CD4-positive, alpha-beta memory T cell (primary cell): ENCODE results near the gene DDI1. TPM values are rescaled to one million over a fixed set of nuclear protein-coding genes. Genes with fewer than 3 reads are reported as not detected.

Source experiments
- CTCF ChIA-PET: fragments of 350-600 bp; sonication (Branson Sonifier 250); formaldehyde crosslinking; loops from one replicate; lab custom pipeline; 2021; ENCODE audit warnings: inconsistent platforms; ENCODE audit not compliant: partially characterized antibody; lab: Charles Lee
- POLR2A ChIA-PET: fragments of 350-600 bp; sonication (Branson Sonifier 250); formaldehyde crosslinking; loops from one replicate; lab custom pipeline; 2021; ENCODE audit not compliant: partially characterized antibody; lab: Charles Lee
- DNase-seq, 5 donors: peaks; one replicate each; pipeline versions ENCODE4 v3.0.0 to v3.0.0-alpha.2; 2020 to 2022; ENCODE audit warnings: mixed read lengths in 1 of 5
- H3K27ac ChIP-seq: one replicate; pipeline ENCODE4 v1.7.0; 2013; ENCODE audit warnings: low read depth, low read length
- H3K27me3 ChIP-seq: 2 replicates; pipeline ENCODE4 v1.7.0; 2013; ENCODE audit warnings: mild to moderate bottlenecking, low read length, moderate library complexity; ENCODE audit not compliant: insufficient read depth
- H3K36me3 ChIP-seq: 2 replicates; pipeline ENCODE4 v1.7.0; 2013; ENCODE audit warnings: mild to moderate bottlenecking, low read length, moderate library complexity; ENCODE audit not compliant: insufficient read depth
- H3K4me1 ChIP-seq: 2 replicates; pipeline ENCODE4 v1.7.0; 2013; ENCODE audit warnings: mild to moderate bottlenecking, low read length, moderate library complexity; ENCODE audit not compliant: insufficient read depth
- H3K4me3 ChIP-seq, 2 donors: one replicate each; pipeline ENCODE4 v1.7.0; 2013; ENCODE audit warnings: low read length in 2 of 2, mild to moderate bottlenecking in 1 of 2
- H3K9me3 ChIP-seq, 2 donors: one replicate each; pipeline ENCODE4 v1.7.0; 2013; ENCODE audit warnings: low read length in 2 of 2, control low read depth in 1 of 2; ENCODE audit not compliant: control insufficient read depth in 1 of 2
- H3K27ac Mint-ChIP-seq, 7 donors: one replicate each; pipeline ENCODE4 v1.8.0; 2020 to 2021; ENCODE audit warnings: mixed read lengths in 7 of 7, mild to moderate bottlenecking in 6 of 7, inconsistent platforms in 3 of 7, moderate library complexity in 3 of 7
- H3K27me3 Mint-ChIP-seq, 2 donors: one replicate each; pipeline ENCODE4 v1.8.0; 2020 to 2021; ENCODE audit warnings: mixed read lengths in 2 of 2
- H3K36me3 Mint-ChIP-seq, 2 donors: one replicate each; pipeline ENCODE4 v1.8.0; 2020 to 2021; ENCODE audit warnings: mixed read lengths in 2 of 2, inconsistent platforms in 1 of 2, mild to moderate bottlenecking in 1 of 2
- H3K4me1 Mint-ChIP-seq, 4 donors: one replicate each; pipeline ENCODE4 v1.8.0; 2020 to 2021; ENCODE audit warnings: mixed read lengths in 4 of 4, mild to moderate bottlenecking in 1 of 4
- H3K4me3 Mint-ChIP-seq, 8 donors: one replicate each; pipeline ENCODE4 v1.8.0; 2020 to 2021; ENCODE audit warnings: mixed read lengths in 8 of 8, mild to moderate bottlenecking in 7 of 8, moderate library complexity in 6 of 8, inconsistent platforms in 3 of 8
- H3K9me3 Mint-ChIP-seq, 8 donors: one replicate each; pipeline ENCODE4 v1.8.0; 2020 to 2021; ENCODE audit warnings: mixed read lengths in 8 of 8, mild to moderate bottlenecking in 5 of 8, inconsistent platforms in 3 of 8, moderate library complexity in 1 of 8
- intact Hi-C: fragments of 100-400 bp; cut with micrococcal nuclease; formaldehyde crosslinking; loops from one replicate; pipeline ENCODE4 v1.15.1; 2023
- polyA plus RNA-seq, 2 donors: library from polyadenylated mRNA; unstranded; fragments of 300-500 nt; fragmentation: Illumina TruSeq; gene quantifications; one replicate each; pipeline ENCODE4 v1.2.3, GENCODE V29; 2021
- total RNA-seq, 2 experiments: library from RNA; stranded (reverse); gene quantifications; one replicate each; pipeline ENCODE4 v1.2.3, GENCODE V29; 2021

Gene DDI1
- total RNA-seq, result not detected
- polyA plus RNA-seq, result not detected

GRCh38 chr11:104036588-104036987 lies at the start of gene DDI1:
TSS of gene DDI1 (plus strand) at chr11:104036640. CDS start at chr11:104036823, 183 bp downstream.
- Histone ChIP-seq H3K27me3 (no peaks in the 10 kb centered on the region), H3K9me3 (no peaks in the 10 kb centered on the region), H3K4me1 (no peaks in the 10 kb centered on the region), H3K4me3 (no peak within 1 kb of the TSS), H3K27ac (no peak within 1 kb of the TSS), H3K36me3 (no peaks in the 10 kb centered on the region)
- no peak within 1 kb of the TSS for H3K4me3 Mint-ChIP-seq
- no peaks in the 10 kb centered on the region for H3K27me3 Mint-ChIP-seq
- no peaks in the 10 kb centered on the region for H3K4me1 Mint-ChIP-seq
- ChIA-PET CTCF (no interaction called here), POLR2A (no interaction called here)
- no peak for DNase-seq
- H3K9me3 Mint-ChIP-seq, result peaks cover 0 to 9% (median 1%) of the 10 kb centered on the region in 8 donors
- no peak within 1 kb of the TSS for H3K27ac Mint-ChIP-seq
- no peaks in the 10 kb centered on the region for H3K36me3 Mint-ChIP-seq
- intact Hi-C loops, result no loop called here

- H3K9me3 ChIP-seq, result no peaks in the 10 kb centered on the region
- H3K27ac ChIP-seq, result no peak overlapping the region
- H3K36me3 ChIP-seq, result no peaks in the 10 kb centered on the region
- Mint-ChIP-seq H3K9me3 (peaks cover 0 to 2% (median 0%) of the 10 kb centered on the region in 8 donors), H3K4me1 (no peaks in the 10 kb centered on the region), H3K36me3 (no peaks in the 10 kb centered on the region), H3K27me3 (peaks cover 1% of the 10 kb centered on the region in 2 donors), H3K27ac (no peak overlapping the region), H3K4me3 (no peak overlapping the region)
- no peak overlapping the region for H3K4me3 ChIP-seq
- no peak for DNase-seq
- no peaks in the 10 kb centered on the region for H3K4me1 ChIP-seq
- H3K27me3 ChIP-seq, result no peaks in the 10 kb centered on the region
- intact Hi-C loops, result no loop called here
- CTCF ChIA-PET, result no interaction called here
- POLR2A ChIA-PET, result no interaction called here
Measured at GRCh38 chr11:103987629-103988594, 48.5 kb upstream of the DDI1 start.

DNA sequence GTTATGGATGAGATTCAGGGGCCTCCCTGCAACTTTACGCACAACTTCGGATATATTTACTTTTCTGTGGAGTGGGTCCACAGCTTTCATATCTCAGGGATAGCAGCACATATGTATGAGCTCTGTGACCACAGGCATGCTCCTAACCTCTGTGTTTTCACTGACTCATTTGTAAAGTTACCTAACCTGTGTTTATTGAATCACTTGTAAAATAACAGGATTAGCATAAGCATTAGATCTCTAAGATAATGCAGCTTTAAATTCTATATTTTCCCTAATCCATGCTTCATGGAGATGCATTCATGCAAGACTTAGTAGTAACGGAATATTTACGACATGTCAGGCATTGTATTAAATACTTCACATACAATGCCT lies 47.9 kb upstream of the DDI1 start:
- ChIA-PET CTCF (no interaction called here), POLR2A (no interaction called here)
- DNase-seq, result no peak
- intact Hi-C loops, result no loop called here
- H3K36me3 ChIP-seq, result no peaks in the 10 kb centered on the region
- H3K4me1 Mint-ChIP-seq, result no peaks in the 10 kb centered on the region
- no peaks in the 10 kb centered on the region for H3K4me1 ChIP-seq
- H3K9me3 ChIP-seq, result no peaks in the 10 kb centered on the region
- no peaks in the 10 kb centered on the region for H3K27me3 ChIP-seq
- H3K4me3 ChIP-seq, result no peak overlapping the region
- peaks cover 1% of the 10 kb centered on the region in 2 donors for H3K27me3 Mint-ChIP-seq
- H3K4me3 Mint-ChIP-seq, result no peak overlapping the region
- H3K27ac ChIP-seq, result no peak overlapping the region
- no peak overlapping the region for H3K27ac Mint-ChIP-seq
- H3K36me3 Mint-ChIP-seq, result no peaks in the 10 kb centered on the region
- H3K9me3 Mint-ChIP-seq, result peaks cover 0 to 2% (median 0%) of the 10 kb centered on the region in 8 donors

GRCh38 chr11:103993507-103993906 lies 42.9 kb upstream of the DDI1 start:
- Histone ChIP-seq H3K36me3 (no peaks in the 10 kb centered on the region), H3K27ac (no peak overlapping the region), H3K9me3 (no peaks in the 10 kb centered on the region), H3K4me3 (no peak overlapping the region), H3K4me1 (no peaks in the 10 kb centered on the region), H3K27me3 (no peaks in the 10 kb centered on the region)
- Mint-ChIP-seq H3K4me1 (no peaks in the 10 kb centered on the region), H3K9me3 (peaks cover 0 to 2% (median 0%) of the 10 kb centered on the region in 8 donors), H3K4me3 (no peak overlapping the region), H3K27ac (no peak overlapping the region), H3K36me3 (no peaks in the 10 kb centered on the region), H3K27me3 (peaks cover 1% of the 10 kb centered on the region in 2 donors)
- ChIA-PET POLR2A (no interaction called here), CTCF (no interaction called here)
- intact Hi-C loops, result no loop called here
- no peak for DNase-seq

- Histone ChIP-seq H3K27me3 (no peaks in the 10 kb centered on the region), H3K27ac (no peak overlapping the region), H3K4me3 (no peak overlapping the region), H3K9me3 (no peaks in the 10 kb centered on the region), H3K36me3 (no peaks in the 10 kb centered on the region), H3K4me1 (no peaks in the 10 kb centered on the region)
- intact Hi-C loops, result no loop called here
- no peak for DNase-seq
- ChIA-PET POLR2A (no interaction called here), CTCF (no interaction called here)
- Mint-ChIP-seq H3K27me3 (peaks cover 1% of the 10 kb centered on the region in 2 donors), H3K4me3 (no peak overlapping the region), H3K36me3 (no peaks in the 10 kb centered on the region), H3K9me3 (peaks cover 0 to 2% (median 0%) of the 10 kb centered on the region in 8 donors), H3K27ac (no peak overlapping the region), H3K4me1 (no peaks in the 10 kb centered on the region)
Measured at GRCh38 chr11:103994094-103994493, 42.3 kb upstream of the DDI1 start.

GRCh38 chr11:103994518-103994917 lies 41.9 kb upstream of the DDI1 start:
- intact Hi-C loops, result no loop called here
- no peak overlapping the region for H3K4me3 ChIP-seq
- POLR2A ChIA-PET, result no interaction called here
- Mint-ChIP-seq H3K9me3 (peaks cover 0 to 2% (median 0%) of the 10 kb centered on the region in 8 donors), H3K27ac (no peak overlapping the region), H3K4me1 (no peaks in the 10 kb centered on the region), H3K4me3 (no peak overlapping the region), H3K36me3 (no peaks in the 10 kb centered on the region), H3K27me3 (peaks cover 1% of the 10 kb centered on the region in 2 donors)
- H3K4me1 ChIP-seq, result no peaks in the 10 kb centered on the region
- no peaks in the 10 kb centered on the region for H3K9me3 ChIP-seq
- no peaks in the 10 kb centered on the region for H3K36me3 ChIP-seq
- DNase-seq, result no peak
- CTCF ChIA-PET, result no interaction called here
- H3K27me3 ChIP-seq, result no peaks in the 10 kb centered on the region
- no peak overlapping the region for H3K27ac ChIP-seq

GRCh38 chr11:103995896-103996295 lies 40.5 kb upstream of the DDI1 start:
- no peaks in the 10 kb centered on the region for H3K4me1 ChIP-seq
- H3K36me3 ChIP-seq, result no peaks in the 10 kb centered on the region
- CTCF ChIA-PET, result interaction anchor here (1.2 kb wide), 1 partner anchor 9 kb away, joined by 3 read pairs; no protein-coding TSS in a partner anchor
- Mint-ChIP-seq H3K27ac (no peak overlapping the region), H3K36me3 (no peaks in the 10 kb centered on the region), H3K27me3 (peaks cover 0 to 1% of the 10 kb centered on the region in 2 donors), H3K4me3 (no peak overlapping the region), H3K9me3 (peaks cover 0 to 2% (median 0%) of the 10 kb centered on the region in 8 donors), H3K4me1 (no peaks in the 10 kb centered on the region)
- H3K9me3 ChIP-seq, result no peaks in the 10 kb centered on the region
- DNase-seq, result no peak
- H3K4me3 ChIP-seq, result no peak overlapping the region
- POLR2A ChIA-PET, result no interaction called here
- H3K27ac ChIP-seq, result no peak overlapping the region
- intact Hi-C loops, result no loop called here
- H3K27me3 ChIP-seq, result no peaks in the 10 kb centered on the region
